Stimulated activated CD4-positive, alpha-beta T cell treated with anti-CD3 and anti-CD28 coated beads, Interleukin-2, amount 100 ng/mL, for 4 hours (primary cell): Measurements from ENCODE around the gene DRGX.

Source experiments
- DNase-seq: peaks from one replicate; pipeline ENCODE4 v3.0.0-alpha.2; 2020; ENCODE audit warnings: low read depth

Gene DRGX

DNA sequence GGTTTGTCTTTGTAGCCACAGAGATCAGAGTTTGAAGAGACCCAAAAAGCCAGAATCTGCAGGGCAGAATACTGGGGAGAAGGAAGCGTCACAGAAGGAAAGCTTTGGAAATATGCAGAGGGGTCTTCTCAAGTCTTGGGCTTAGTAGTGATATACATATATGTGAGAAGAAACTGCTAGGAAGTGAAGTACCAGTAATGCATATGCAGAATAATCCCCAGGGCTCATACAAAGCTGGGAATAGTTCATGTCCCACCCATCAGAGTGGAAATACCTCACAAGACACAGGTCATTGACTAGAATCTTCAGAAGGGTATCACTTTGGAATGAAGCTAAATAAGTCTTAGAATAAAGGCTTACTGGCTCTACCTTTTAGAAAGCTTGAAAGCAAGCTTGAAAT is 57.3 kb downstream of the DRGX start:
- DNase-seq: no peak

DNA sequence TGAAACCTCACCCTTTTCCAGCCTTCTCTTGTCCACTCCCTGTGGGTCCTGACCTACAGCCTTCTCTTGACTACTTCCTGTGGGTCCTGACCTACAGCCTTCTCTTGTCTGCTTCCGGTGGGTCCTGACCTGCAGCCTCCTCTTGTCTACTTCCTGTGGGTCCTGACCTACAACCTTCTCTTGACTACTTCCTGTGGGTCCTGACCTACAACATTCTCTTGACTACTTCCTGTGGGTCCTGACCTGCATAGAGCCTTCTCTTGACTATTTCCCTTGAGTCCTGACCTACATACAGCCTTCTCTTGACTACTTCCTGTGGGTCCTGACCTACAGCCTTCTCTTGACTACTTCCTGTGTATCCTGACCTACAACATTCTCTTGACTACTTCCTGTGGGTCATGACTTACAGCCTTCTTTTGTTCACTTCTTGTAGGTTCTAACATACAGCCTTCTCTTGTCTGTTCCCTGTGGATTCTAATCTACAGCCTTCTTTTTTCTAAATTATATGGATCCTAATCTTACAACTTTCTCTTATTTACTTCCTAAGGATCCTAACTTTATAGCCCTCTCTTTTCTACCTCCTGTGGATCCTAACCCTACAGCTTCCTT is 60.4 kb downstream of the DRGX start:
- DNase-seq: no peak

DNA sequence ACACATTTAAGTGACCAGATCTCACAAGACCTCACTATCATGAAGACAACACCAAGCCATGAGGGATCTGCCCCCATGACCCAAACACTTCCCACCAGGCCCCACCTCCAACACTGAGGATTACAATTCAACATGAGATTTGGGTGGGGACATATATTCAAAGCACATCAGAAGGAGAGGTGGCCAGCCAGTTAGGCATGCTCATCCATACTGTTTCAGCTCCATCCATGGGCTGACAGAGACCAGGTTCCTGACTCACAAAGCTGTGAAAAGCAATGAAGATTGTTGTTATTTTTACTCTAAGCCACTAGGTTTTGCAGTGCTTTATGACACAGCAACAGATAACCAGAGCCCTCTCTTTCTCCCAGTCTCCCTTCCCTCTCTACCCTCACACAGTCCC is 60.9 kb downstream of the DRGX start:
- DNase-seq: no peak

DNA sequence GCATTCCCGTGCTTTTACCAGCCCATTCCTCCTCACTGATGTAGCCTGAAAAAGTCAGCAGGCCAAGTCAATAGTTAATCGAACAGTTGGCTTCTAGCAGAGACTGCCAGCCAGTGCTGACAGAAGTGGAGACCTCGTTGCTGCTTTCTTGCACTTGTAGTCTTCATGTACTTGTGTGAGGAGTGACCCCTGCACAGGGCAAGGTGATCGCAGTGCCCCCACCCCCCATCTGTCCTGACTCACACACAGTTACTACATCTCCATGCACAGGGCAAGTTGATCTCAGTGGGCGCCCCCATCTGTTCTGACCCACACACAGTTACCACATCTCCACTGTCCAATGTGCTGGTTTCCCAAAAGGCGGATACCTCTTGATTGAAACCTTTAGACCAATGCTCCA is 62.7 kb downstream of the DRGX start:
- no peak for DNase-seq

DNA sequence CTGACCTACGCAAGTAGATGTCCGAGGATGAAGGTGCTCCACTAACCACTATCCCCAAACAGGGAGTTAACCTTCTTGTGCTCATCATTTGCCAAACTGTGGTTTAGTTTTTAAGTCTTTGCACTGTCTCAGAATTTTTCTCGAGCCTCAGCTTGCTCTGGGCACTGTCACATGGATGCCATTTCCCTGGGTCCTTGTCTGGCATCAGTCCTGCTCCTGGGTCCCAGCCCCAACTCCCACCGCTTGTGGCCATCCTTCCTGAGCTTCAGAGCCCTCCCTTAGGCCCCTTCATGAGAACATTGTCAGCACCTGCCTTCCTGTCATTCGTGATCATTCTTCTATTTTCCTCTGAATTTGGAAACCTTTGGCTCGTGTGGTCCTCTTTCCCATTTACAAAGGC is 63.1 kb downstream of the DRGX start:
- DNase-seq: no peak

DNA sequence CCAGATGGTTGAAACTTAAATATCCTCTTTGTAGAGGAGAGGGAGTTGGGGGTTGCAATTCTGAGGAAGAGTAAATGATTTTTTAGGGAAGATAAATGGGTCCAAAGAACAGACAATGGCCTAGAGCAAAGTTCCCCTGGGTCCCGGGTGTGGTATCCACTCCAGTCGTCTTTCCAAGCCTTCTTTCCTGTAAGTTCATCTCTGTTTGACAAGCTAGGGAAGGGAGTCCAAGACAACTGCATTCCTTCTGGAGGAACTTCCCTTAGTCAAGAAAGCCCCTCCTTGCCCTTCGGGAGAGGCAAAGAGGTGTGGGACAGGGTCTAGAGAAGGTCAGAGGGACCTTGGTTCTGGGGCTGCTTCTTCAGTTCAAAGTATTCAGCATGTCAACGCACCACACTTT is 63.6 kb downstream of the DRGX start:
- no peak for DNase-seq

DNA sequence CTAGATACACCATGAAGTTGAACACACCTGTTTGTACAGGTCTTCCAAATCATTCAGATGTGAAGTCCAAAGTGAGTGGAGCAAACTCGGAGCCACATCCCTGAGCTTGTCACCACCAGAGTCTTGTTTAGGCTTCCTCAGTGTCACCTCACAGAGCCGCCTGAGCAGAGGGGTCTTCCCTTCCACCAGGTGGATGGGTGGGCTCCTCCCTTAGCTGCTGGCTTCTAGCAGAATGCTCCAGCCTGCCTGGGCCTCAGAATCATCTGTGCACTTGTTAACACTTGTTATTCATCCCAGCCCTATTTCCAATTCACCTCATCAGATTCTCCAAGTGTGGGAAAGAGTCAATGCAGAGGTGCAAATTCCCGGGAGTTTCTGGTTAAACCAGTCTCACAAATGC is 64.5 kb downstream of the DRGX start:
- DNase-seq: no peak

DNA sequence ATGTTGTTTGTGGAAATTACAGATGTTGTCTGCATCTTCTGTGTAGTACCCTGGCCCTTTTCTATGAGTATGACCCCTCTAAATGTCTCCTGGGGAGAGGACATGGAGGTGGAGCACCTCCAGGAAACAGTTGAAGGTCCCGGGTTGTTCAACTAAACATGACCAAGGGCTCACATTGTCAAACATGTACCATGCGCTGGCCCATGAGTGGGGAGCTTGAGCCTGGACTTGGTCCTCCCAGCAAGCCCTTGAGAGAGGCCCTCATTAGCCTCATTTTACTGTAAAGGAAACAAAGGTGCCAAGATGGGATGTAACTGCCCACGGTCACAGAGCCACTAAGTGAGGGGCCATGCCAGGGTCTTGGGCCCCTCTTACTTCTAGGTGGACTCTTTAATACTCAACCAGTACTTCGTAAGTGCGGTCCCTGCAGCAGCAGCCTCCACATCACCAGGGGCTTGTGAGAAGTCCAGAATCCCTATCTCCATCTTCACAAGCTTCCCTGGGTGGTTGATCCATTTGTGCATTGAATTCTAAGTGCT is 65.7 kb downstream of the DRGX start:
- no peak for DNase-seq

DNA sequence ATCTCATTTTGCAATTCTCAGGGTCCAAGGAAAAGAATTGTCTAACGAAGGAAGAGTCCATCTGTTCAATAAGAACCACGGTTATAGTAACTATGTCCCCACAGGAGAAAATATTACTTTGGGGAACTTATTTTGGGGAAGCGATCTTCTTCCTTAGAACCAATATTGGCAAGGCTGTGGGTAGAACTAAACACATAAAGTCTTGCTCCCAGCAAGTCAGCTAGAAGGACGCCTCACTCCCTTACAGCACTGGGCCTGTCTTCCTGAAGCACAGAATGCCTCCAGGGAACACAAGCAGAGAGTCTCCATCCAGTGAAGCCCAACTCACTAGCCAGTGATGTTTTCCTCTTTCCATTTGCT is 66.8 kb downstream of the DRGX start:
- no peak for DNase-seq

DNA sequence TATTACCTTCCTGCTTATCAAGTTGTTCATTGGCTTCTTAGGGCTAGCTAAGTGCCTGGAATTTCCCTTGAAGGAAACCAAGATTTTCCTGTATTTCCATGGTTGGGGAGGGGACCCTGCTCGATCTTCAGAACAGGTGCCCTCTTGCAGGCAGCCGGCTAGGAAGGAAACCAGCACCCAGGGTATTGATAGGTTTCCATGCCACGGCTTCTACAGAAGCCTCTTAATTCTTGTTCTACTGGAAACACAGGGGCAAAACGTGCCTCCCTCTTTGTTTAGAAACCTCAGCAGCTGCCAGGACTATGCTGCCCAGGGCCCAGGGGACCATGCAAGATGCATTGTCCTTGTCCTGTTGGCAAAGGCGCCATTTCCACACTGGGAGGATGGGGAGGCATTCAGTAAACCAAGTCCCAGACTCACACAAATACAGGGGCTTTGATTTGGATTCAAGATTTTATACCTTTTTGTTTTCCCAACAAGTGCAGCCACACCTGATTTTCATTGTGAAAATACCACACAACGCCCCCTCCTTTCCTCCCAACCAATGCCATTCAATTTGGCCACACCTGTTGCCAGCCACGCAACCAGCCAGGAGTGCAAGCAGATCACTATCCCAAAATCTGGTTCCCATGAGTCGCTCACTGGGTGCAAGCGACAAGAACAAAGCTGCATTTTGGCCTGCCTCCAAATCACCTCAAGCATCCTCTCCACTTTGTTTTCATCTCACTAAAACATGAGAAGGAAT is 67.3 kb downstream of the DRGX start:
- no peak for DNase-seq

DNA sequence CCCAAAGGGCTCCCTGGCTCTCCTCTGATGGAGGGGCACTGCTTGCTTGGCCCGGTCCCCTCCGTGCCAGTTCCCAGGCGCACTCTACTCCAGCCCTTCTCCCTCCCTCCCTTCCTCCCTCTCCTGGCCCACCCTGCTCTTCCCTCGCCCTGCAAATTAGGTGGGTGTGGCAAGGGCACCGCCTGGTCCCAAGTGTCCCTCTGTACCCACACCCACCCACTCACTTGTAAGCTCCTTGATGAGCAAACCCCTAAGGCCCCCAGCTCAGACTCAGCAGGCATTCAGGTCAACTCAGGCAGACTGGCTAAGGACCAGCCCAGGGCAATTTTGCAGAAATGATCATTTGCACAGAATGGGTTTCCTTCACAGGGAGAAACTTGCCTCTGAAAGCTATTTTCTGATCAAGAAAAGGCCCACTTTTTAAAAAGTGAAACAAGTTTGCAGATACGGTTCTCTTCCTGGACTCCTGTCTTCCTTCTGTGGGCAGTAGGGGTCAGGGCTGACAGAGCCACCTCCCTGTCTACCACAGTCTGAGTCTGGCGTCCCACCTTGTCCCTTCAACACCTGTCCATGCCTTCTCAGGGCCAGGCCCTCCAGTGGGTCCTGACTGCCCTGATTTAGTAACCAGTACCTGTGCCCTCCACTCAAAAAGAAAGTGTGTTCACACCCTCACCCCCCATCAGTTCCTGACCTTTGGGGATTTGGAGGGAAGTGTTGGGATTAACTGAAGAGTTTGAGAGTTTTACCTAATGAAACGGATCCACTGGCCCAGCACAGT is 68.7 kb downstream of the DRGX start:
- no peak for DNase-seq

DNA sequence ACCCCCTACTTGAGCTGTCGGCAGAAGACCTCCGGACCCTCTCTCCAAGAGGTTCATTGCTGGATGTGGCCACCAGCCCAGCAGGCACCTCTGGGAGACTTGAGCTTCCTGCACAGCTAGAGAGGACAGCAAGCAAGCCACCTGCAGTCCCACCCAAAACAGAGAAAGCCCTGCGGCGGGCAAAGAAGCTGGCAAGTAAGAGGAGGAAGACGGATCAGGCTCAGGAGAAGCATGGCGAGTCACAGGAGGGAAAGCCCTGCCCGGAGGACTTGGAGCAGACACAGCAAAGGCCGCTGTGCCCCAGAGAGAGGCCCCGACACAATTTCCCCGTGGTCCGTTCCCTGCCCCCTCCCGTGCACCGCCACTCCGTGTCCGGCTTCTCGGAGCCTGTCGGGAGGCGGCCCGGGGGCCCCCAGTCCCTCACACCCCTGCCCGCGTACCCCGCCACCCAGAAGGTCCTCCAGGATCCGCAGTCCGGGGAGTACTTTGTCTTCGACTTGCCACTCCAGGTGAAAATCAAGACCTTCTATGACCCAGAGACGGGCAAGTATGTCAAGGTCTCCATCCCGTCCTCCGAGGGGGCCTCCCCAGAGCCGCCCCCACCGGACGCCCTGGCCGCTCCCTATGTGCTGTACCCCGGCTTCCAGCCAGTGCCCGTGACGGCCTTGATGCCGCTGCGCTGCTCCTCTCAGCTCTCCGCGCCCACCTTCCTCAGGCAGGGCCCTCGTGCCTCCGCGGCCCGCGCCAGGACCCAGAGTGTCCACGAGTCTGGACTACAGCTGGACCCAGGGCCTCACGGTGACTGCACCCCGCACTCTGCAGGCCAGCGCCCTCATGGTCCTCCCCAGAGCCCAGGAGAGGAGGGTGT is 69.7 kb downstream of the DRGX start:
- DNase-seq: no peak

DNA sequence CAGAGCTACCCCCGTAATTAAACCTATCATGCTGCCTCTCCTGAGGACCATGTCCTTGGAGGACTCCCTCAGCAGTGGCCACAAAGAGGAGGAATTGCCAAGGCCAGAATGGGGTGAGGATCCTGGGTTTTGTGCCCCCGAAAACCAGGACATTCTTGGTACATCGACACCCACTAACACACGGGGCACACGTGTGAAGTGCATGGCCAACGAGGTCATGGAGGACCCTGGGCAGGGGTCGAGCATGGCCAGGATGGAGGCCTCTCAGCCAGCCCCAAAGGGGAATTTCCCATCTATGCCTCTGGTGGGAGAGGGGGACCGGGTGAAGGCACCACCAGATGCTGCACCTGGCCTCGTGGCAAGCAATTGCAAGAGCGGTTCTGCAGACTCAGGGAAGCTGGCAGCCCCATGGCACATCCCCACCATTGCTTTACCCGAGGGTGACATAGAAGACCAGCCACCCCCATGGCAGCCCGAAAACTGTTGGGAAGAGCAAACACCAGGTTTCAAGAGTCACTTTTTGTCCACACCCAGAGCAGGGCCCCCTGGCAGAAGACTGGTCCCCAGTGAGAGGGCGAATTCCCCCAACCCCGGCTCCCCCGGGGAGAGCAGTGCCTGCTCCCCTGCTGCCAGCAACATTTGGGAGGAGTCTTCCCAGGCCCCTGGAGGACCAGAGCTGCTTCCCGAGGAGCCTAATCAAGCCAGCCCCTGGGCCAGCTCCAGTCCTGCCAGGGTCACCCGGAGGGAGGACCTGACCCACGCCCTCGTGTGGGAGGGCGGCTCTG is 70.6 kb downstream of the DRGX start:
- DNase-seq: no peak

DNA sequence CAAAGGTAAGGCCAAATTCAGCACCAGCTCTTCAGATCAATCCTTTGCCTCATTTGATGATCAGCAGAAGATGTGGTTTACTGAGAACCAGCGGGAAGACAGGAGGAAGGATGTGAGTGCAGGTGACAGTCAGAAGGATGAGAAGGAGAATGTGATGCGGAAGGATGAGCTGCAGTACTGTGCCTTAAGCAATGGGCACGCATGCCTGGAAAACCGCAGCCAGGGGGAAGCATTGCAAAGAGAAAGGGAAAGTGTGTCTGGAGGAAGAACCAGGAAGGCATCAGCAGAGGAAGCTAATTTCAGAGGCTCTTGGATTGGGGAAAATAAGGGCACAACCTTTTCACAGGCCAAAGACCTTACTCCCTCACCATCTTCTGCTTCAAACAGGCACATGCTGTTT is 71.2 kb downstream of the DRGX start:
- no peak for DNase-seq

DNA sequence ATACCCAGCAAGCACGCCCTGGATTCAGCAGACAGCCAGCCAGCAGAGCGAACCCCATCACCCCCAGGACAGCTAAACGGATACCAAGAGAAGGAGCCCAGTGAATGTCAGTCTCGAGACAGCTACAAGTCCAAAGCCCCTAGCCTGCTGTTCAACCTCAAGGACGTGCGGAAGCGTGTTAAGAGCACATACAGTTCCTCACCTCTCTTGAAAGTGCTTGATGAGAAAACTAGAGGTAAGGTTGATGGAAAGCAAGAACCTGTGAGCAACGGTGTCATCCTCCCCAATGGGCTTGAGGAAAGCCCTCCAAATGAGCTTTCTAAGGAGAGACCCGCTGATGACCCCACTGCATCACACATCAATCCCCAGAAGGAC is 72.0 kb downstream of the DRGX start:
- DNase-seq: no peak

DNA sequence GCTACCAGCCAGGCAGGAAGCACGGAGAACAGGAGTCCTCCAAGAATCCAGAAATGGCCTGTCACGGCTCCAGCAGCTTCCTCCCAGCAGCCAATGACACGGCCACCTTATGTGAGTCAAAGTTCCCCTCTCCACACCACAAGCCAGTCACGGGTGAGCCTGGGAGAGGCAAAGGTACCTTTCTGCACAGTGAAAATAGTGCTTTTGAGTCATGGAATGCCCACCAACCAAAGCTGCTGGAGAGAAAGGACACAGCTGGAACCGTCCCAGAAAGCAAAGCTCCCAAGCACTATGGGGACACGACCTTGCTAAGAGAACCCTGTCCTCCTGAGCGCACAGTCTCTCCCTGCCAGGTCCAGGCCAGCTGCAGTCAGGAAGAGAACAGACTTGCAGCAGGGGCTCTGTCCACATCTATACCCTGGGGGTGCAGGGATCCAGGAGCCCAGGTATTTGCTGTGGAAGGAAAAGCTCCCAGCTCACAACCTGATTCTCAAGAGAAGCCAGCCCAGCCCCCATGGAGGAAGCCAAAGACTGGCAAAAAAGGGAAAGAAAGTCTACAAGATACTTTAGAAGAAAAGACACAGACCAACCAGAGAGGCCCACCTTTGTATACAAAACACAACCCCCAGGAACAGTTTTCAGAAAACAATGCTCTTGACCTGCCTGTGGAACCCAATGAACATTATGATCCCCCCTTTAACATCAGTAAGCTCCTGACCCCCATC is 72.6 kb downstream of the DRGX start:
- DNase-seq: no peak

DNA sequence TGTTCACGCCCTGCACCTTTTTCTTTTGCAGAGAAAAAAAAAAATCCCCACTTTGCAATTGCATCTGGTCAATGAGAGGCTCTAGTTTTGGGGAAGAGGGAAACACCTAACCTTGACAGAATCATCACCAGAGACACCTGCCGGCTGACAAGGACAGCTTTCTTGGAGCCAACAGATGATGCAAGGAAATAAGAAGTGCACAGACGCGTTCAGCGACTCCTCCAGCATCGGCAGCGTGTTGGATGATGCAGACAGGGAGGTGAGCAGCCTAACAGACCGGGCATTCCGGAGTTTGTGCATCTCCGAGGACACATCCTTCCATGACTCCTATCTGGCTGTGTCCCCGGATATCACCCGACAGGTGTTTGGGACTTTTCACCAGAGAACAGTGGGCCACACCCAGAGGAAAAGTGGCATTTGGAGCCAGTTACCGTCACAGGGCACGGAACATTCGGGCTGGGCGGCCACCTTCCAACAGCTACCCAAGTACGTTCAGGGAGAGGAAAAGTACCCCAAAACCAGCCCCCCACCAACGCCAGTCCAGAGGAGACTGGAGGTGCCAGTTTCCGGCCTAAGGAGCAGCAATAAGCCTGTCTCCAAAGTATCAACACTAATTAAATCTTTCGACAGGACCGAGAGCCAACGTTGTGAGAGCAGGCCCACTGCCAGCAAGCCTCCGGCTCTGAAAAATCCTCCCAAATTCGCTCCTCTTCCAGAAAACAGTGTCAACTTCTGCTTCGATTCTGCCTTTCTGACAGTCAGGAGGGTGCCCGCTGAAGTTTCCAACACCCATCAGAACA is 73.3 kb downstream of the DRGX start:
- no peak for DNase-seq

DNA sequence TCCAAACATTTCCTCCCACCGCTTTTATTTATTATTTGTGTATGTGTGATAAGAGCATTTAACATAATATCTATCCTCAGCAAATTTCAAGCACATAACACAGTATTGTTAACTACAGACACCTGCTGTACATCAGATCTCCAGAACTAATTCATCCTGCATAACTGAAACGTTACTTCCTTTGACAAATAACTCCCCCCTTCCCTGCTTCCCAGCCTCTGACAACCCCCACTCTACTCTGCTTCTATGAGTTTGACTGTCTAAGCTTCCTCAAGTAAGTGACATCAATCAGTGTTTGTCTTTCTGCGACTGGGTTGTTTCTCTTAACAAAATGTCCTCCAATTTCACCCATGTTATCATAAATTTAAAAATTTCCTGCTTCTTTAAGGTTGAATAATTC is 74.9 kb downstream of the DRGX start:
- no peak for DNase-seq

DNA sequence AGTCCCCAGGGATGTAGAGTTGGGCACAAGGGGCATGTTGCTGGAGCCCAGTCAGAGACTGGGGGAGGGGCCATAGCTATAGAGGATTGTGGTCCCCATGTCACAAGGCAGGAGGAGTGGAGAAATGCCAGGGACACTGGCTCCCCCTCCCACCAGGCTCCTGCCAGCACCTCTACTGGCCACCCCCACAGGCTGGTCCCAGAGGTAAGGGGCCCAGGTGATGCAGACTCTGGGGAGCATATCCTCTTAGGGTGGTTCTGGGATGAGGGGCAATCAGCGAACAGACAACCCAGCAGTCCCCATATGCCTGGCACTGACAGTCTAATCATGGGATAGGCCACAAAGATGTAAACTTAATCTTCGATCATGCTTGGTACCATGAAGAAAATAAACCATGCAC is 75.7 kb downstream of the DRGX start:
- DNase-seq: no peak

DNA sequence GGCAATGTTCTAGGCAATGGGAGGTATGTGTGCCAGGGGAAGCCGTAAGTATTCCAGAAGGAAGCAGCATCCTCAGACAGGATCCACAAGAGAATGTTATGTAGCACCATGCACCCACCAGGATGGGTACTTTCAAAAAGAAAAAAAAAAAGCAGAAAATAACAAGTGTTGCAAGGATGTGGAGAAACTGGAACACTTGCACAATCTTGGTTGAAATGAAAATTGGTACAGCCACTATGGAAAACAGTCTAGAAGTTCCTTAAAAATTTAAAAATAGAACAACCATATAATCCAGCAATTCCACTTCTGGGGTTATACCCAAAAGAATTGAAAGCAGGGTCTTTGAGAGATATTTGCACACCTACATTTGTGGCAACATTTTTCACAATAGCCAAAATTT is 76.7 kb downstream of the DRGX start:
- DNase-seq: no peak
